IMR-90 (cell line): ENCODE data around the gene PLPP3. TPM values are rescaled to one million over a fixed set of nuclear protein-coding genes. Genes with fewer than 3 reads are reported as not detected.

Experiments
- ATAC-seq: fragments of 200-7000 bp; cut with Tn5 transposase; 2 replicates; pipeline ENCODE4 v1.9.1; 2020; ENCODE audit warnings: low read depth, mild to moderate bottlenecking, moderate library complexity
- BruUV-seq: library from RNA; stranded (reverse); fragments of 400-500 nt; replicated peaks from 2 replicates; lab custom pipeline; 2021; lab: Mats Ljungman, UMichigan
- CTCF ChIA-PET: fragments of 300-600 bp; formaldehyde crosslinking; extraction: SDS; loops from one replicate; lab custom pipeline; 2021; ENCODE audit warnings: antibody characterized with exemption; lab: Yijun Ruan, JAX
- POLR2A ChIA-PET: fragments of 300-600 bp; sonication (Branson Sonifier 250); formaldehyde crosslinking; loops from one replicate; lab custom pipeline; 2022; ENCODE audit warnings: antibody characterized with exemption; ENCODE audit not compliant: unreplicated experiment; lab: Charles Lee
- DNase-seq: peaks from one replicate; pipeline ENCODE4 v3.0.0; 2013
- H2AFZ ChIP-seq: replicated peaks from 2 replicates; pipeline ENCODE3; 2013; ENCODE audit warnings: low read length, mild to moderate bottlenecking; ENCODE audit not compliant: poor library complexity
- H2AK5ac ChIP-seq: 2 replicates; pipeline ENCODE4 v1.6.1; 2013; ENCODE audit warnings: low read depth, low read length, inconsistent platforms
- H2AK9ac ChIP-seq: replicated peaks from 2 replicates; pipeline ENCODE3; 2013; ENCODE audit warnings: mild to moderate bottlenecking, low read depth, low read length, moderate library complexity; ENCODE audit not compliant: poor library complexity
- H2BK120ac ChIP-seq: 2 replicates; pipeline ENCODE4 v1.6.1; 2013; ENCODE audit warnings: low read depth, low read length, inconsistent platforms
- H2BK15ac ChIP-seq: 3 replicates; pipeline ENCODE4 v1.6.1; 2013; ENCODE audit warnings: low read depth, low read length, inconsistent platforms
- H2BK20ac ChIP-seq: 2 replicates; pipeline ENCODE4 v1.6.1; 2013; ENCODE audit warnings: low read depth, mild to moderate bottlenecking, inconsistent platforms, low read length, moderate library complexity
- H2BK5ac ChIP-seq: 2 replicates; pipeline ENCODE4 v1.6.1; 2013; ENCODE audit warnings: mild to moderate bottlenecking, low read depth, low read length, inconsistent platforms; ENCODE audit not compliant: poor library complexity, severe bottlenecking
- H3K14ac ChIP-seq: replicated peaks from 2 replicates; pipeline ENCODE4 v1.6.1; 2013; ENCODE audit warnings: low read depth, low read length, inconsistent platforms
- H3K18ac ChIP-seq: 2 replicates; pipeline ENCODE4 v1.6.1; 2013; ENCODE audit warnings: low read depth, low read length, control low read depth
- H3K23ac ChIP-seq: 2 replicates; pipeline ENCODE4 v1.6.1; 2013; ENCODE audit warnings: low read depth, low read length, inconsistent platforms
- H3K27ac ChIP-seq: 2 replicates; pipeline ENCODE4 v1.5.1; 2013; ENCODE audit warnings: mild to moderate bottlenecking, control low read depth, low read length; ENCODE audit not compliant: insufficient read depth
- H3K27me3 ChIP-seq: 2 replicates; pipeline ENCODE4 v1.6.1; 2013; ENCODE audit warnings: low read length; ENCODE audit not compliant: control insufficient read depth, insufficient read depth
- H3K36me3 ChIP-seq: 2 replicates; pipeline ENCODE4 v1.6.1; 2013; ENCODE audit warnings: low read length, mixed read lengths; ENCODE audit not compliant: control insufficient read depth, insufficient read depth
- H3K4ac ChIP-seq: 2 replicates; pipeline ENCODE4 v1.6.1; 2013; ENCODE audit warnings: low read depth, low read length, inconsistent platforms
- H3K4me1 ChIP-seq: 2 replicates; pipeline ENCODE4 v1.6.1; 2013; ENCODE audit warnings: low read length, mixed read lengths; ENCODE audit not compliant: control insufficient read depth, insufficient read depth
- H3K4me2 ChIP-seq: 2 replicates; pipeline ENCODE4 v1.6.1; 2013; ENCODE audit warnings: low read depth, mild to moderate bottlenecking, control low read depth, low read length, moderate library complexity
- H3K4me3 ChIP-seq: 2 replicates; pipeline ENCODE4 v1.5.1; 2013; ENCODE audit warnings: low read depth, mild to moderate bottlenecking, control low read depth, low read length, moderate library complexity; ENCODE audit not compliant: insufficient read depth
- H3K56ac ChIP-seq: 2 replicates; pipeline ENCODE4 v1.6.1; 2013; ENCODE audit warnings: low read length, inconsistent platforms; ENCODE audit not compliant: insufficient read depth; ENCODE audit errors: extremely low read depth
- H3K79me1 ChIP-seq, 2 experiments: 2 replicates each; pipeline ENCODE4 v1.6.1; 2013; ENCODE audit warnings: low read length in 2 of 2, inconsistent platforms in 1 of 2, low read depth in 1 of 2
- H3K9ac ChIP-seq: 2 replicates; pipeline ENCODE4 v1.6.1; 2013; ENCODE audit warnings: low read depth, low read length, control low read depth
- H3K9me1 ChIP-seq: 2 replicates; pipeline ENCODE4 v1.6.1; 2013; ENCODE audit warnings: low read length, inconsistent platforms; ENCODE audit not compliant: insufficient read depth
- H3K9me3 ChIP-seq: 2 replicates; pipeline ENCODE4 v1.6.1; 2013; ENCODE audit warnings: low read length; ENCODE audit not compliant: control insufficient read depth, insufficient read depth
- H4K20me1 ChIP-seq: 2 replicates; pipeline ENCODE4 v1.6.1; 2013; ENCODE audit warnings: low read length, inconsistent platforms; ENCODE audit not compliant: insufficient read depth
- H4K5ac ChIP-seq: 2 replicates; pipeline ENCODE4 v1.6.1; 2013; ENCODE audit warnings: mild to moderate bottlenecking, low read depth, low read length, control low read depth
- H4K8ac ChIP-seq, 2 experiments: 2 replicates each; pipeline ENCODE4 v1.6.1; 2013; ENCODE audit warnings: low read depth in 2 of 2, low read length in 2 of 2, control low read depth in 1 of 2, inconsistent platforms in 1 of 2
- H4K91ac ChIP-seq: 2 replicates; pipeline ENCODE4 v1.6.1; 2013; ENCODE audit warnings: low read depth, low read length, inconsistent platforms; ENCODE audit not compliant: insufficient read depth
- CHD1 ChIP-seq: IDR thresholded peaks from 2 replicates; pipeline ENCODE4 v1.6.1; 2012; ENCODE audit warnings: low read depth, low read length, improper control_type of control experiment
- POLR2A ChIP-seq: IDR thresholded peaks from 2 replicates; pipeline ENCODE4 v1.6.1; 2012; ENCODE audit warnings: mild to moderate bottlenecking, low read depth, low read length
- RAD21 ChIP-seq: IDR thresholded peaks from 2 replicates; pipeline ENCODE4 v1.6.1; 2012; ENCODE audit warnings: low read length, improper control_type of control experiment
- WGBS, 2 experiments: methylation state at CpG; one replicate each; pipeline versions ENCODE4 v1.1.5 to v1.1.7; 2013; ENCODE audit warnings: missing lambda C conversion rate in 2 of 2; ENCODE audit not compliant: insufficient read length in 1 of 2; ENCODE audit errors: extremely low coverage in 2 of 2; 5-methylcytosine and 5-hydroxymethylcytosine counted together
- dilution Hi-C: fragments of 300-500 bp; cut with HindIII; formaldehyde crosslinking; loops from one replicate; pipeline ENCODE4 v1.14.3; 2018; ENCODE audit warnings: low sequenced_read_pairs; ENCODE audit not compliant: unreplicated experiment
- in situ Hi-C: fragments of 300-500 bp; cut with MboI; formaldehyde crosslinking; loops from 3 replicates; pipeline ENCODE4 v1.14.3; 2019; ENCODE audit warnings: low sequenced_read_pairs, inconsistent platforms, mixed read lengths
- intact Hi-C: fragments of 100-400 bp; cut with micrococcal nuclease; formaldehyde crosslinking; loops from 2 replicates; pipeline ENCODE4 v1.10.0; 2022
- polyA plus RNA-seq, 3 experiments: library from polyadenylated mRNA; depleted of rRNA; stranded (reverse); fragments of >200 nt; gene quantifications; 2 replicates each; pipeline ENCODE4 v1.2.3, GENCODE V29; 2012; ENCODE audit warnings: low replicate concordance in 1 of 3
- total RNA-seq: library from RNA; depleted of rRNA; stranded (reverse); fragments of >200 nt; gene quantifications from 2 replicates; pipeline ENCODE4 v1.2.3, GENCODE V29; 2012
- TF ChIP-seq, protein P1 (sequence below): fragments of 150-350 bp; IDR thresholded peaks from 2 replicates; pipeline ENCODE4 v1.6.1; 2016; ENCODE audit warnings: low read depth, mild to moderate bottlenecking, low read length, moderate library complexity, borderline replicate concordance

The PLPP3 gene
- total and polyA plus RNA-seq, 2 of the 4 experiments (the other 2 are of a cell fraction): 49.9 to 56.6 TPM

GRCh38 chr1:56564615-56565014 is 14.7 kb downstream of the PLPP3 start:
- WGBS, 2 experiments: no CpG with 5 or more reads among the region's 2 CpGs

More at GRCh38 chr1:56564615-56565014, 14.7 kb downstream of the PLPP3 start:
- no peak overlapping the region for H3K23ac ChIP-seq
- H3K4me3 ChIP-seq: no peak overlapping the region
- DNase-seq (no peak), ATAC-seq (no peak)
- no peak overlapping the region for H3K9ac ChIP-seq
- ChIA-PET POLR2A (no interaction called here), CTCF (interaction anchor here (0.6 to 1.6 kb wide), 3 partner anchors 15 to 1125 kb away, joined by 3 to 8 read pairs (median 5); partner anchors contain the start of gene PLPP3)
- no peak overlapping the region for H2BK5ac ChIP-seq
- no peak overlapping the region for H2AK9ac ChIP-seq
- H3K27ac ChIP-seq: no peak overlapping the region
- in situ Hi-C loops (no loop called here), intact Hi-C loops (no loop called here), dilution Hi-C loops (no loop called here)
- H3K4ac ChIP-seq: no peak overlapping the region
- peaks cover 16% of the 10 kb centered on the region for H3K36me3 ChIP-seq
- H3K9me1 ChIP-seq: peaks cover 6% of the 10 kb centered on the region; the same call in 1 of the 2 replicates
- H4K91ac ChIP-seq: no peak overlapping the region
- H2BK120ac ChIP-seq: no peak overlapping the region
- H2AK5ac ChIP-seq: no peak overlapping the region
- H3K4me2 ChIP-seq: no peak overlapping the region
- no peak overlapping the region for H3K18ac ChIP-seq
- peaks cover 81% of the 10 kb centered on the region for H4K20me1 ChIP-seq
- H3K9me3 ChIP-seq: no peaks in the 10 kb centered on the region
- no peak overlapping the region for H2BK20ac ChIP-seq
- TF ChIP-seq POLR2A (no peak), CHD1 (no peak), RAD21 (no peak)
- TF ChIP-seq, protein P1, sequence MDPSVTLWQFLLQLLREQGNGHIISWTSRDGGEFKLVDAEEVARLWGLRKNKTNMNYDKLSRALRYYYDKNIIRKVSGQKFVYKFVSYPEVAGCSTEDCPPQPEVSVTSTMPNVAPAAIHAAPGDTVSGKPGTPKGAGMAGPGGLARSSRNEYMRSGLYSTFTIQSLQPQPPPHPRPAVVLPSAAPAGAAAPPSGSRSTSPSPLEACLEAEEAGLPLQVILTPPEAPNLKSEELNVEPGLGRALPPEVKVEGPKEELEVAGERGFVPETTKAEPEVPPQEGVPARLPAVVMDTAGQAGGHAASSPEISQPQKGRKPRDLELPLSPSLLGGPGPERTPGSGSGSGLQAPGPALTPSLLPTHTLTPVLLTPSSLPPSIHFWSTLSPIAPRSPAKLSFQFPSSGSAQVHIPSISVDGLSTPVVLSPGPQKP: no peak
- H4K5ac ChIP-seq: no peak overlapping the region
- peaks cover 8% of the 10 kb centered on the region for H3K4me1 ChIP-seq
- peaks cover 4 to 58% of the 10 kb centered on the region in 2 experiments for H3K79me1 ChIP-seq
- no peak overlapping the region for H2AFZ ChIP-seq
- H4K8ac ChIP-seq: no peak overlapping the region
- H3K56ac ChIP-seq: no peak overlapping the region
- BruUV-seq: no TSS peak
- H3K27me3 ChIP-seq: no peaks in the 10 kb centered on the region
- no peak overlapping the region for H3K14ac ChIP-seq
- H2BK15ac ChIP-seq: no peak overlapping the region
